T-helper 22 cell (primary cell): ENCODE data around the gene ARHGAP24.
"Not testable (repeated sequence)": the region's sequence is repeated elsewhere in the genome, so short reads cannot be mapped to it uniquely, and the experiment has no call there.

ENCODE experiments used
- DNase-seq: peaks from one replicate; pipeline ENCODE4 v3.0.0-alpha.2; 2020; ENCODE audit warnings: low read depth

The ARHGAP24 gene

DNA sequence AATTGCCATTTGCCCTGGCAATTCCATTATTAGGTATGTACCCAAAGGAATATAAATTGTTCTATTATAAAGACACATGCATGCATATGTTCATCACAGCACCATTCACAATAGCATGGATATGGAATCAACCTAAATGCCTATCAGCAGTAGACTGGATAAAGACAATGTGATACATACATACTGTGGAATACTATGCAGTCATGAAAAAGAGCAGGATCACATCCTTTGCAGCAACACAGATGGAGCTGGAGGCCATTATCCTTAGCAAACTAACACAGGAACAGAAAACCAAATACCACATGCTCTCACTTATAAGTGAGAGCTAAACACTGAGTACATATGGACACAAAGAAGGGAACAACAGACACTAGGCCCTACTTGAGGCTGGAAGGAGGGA is 345.2 kb downstream of the ARHGAP24 start:
- not testable (repeated sequence) for DNase-seq

DNA sequence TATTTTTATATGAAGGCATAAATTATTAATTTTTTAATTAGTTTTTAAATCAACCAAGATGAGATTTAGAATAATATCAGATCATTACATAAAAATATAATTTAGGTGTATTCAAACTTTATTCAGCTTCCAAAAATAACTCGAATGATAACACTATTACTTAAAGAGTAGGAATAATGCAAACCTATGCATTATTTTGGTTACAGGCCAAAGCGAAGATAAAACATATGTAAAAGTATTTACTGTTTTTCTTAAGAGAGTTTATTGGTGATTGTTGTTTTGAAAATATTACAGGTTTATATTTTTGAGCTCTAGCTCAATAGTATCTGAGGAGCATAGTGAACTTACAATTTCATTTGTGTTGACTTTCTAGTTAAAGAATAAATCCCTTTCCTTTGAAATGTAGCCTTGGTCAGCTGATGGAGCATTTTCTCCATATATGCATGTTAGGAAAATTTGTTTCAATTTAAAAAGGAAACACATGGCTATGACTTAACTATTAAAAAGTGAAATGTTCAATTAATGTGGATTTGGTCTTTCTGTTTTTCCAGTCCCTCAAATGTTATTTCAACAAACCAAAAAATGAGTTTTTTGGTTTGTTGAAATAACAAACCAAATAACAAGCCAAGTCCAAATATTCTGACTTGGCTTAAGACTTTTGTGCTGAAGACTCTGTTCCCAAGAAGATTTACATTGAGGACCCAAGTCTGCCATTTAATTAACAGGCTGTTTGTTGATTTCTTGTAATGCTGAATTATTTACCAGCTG is 346.9 kb downstream of the ARHGAP24 start:
- DNase-seq: no peak

DNA sequence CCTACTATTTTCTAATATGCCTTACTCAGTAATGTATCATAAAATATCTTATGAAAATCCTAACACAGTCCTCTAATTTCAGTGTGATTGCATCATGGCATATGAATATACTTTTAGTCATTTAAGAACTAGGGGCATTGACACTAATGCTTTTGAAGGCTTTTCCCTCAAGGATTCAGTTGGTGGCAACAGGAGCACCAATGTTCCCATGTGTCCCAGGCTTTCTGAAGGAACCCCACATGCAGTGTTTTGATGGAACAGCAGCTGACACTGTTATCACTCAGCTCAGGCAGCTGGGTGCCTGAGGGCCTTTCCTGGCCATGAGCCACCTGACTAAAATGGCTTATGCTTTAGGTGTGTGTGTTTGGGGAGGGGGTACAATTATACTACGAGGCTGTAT is 348.3 kb downstream of the ARHGAP24 start:
- no peak for DNase-seq

DNA sequence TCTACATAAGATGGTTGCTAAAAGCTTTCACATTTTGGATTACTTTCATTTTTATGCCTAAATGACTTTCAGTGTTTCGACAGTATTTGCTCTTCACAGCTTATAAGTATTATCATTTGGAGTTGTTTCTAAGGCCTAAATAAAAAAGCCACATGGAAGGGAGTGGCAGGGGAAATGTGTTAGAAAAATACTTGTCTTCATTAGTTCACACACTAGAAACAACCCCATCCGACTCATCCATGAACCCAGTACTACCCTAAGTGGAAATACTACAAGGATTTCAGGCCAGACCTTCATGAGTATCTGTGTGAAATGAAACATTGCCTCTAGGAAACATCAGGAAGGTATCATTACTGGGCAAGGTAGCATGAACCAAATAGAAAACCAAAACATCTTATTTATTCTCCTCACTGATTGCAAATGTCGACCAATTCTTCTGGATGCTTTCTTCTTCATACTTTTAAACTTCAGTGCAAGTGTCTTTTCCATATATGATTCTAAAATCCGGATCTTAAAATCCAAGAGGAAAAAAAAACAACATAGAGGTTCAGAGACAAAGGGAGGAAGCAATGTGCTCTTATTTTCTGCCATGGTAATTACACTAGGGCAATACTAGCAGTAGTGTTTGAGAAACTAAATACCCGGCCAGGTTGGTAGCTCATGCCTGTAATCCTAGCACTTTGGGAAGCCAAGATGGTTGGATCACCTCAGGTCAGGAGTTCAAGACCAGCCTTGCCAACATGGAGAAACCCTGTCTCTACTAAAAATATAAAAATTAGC is 349.4 kb downstream of the ARHGAP24 start:
- DNase-seq: no peak

DNA sequence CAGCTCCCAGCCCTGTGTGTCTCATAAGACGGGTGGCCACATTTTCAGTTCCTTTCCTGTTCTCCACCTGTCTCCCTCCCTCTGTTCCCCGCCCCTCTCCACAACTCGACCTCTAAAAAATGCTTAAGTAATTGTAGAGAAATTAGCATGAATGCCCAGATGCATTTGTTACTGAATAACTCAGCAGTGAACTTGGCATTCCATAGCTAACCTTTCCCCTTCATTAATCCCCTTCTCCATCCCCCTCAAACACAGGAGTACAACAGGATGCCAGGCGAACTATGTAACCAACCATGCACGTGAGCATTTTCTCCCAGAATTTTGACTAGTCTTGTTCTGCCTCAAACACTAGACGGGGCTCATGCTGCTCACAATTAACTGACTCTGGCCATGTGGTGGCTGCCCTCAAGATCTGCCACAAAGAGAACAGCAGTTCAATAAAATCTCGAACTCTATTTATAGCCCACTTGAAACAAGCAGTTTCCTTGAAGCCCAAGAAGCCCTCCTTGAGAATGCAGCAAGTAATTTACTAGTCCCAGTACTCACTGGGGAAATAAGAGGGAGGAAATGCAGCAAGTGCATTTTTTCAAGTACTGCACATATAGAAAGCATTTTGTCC is 351.2 kb downstream of the ARHGAP24 start:
- no peak for DNase-seq

DNA sequence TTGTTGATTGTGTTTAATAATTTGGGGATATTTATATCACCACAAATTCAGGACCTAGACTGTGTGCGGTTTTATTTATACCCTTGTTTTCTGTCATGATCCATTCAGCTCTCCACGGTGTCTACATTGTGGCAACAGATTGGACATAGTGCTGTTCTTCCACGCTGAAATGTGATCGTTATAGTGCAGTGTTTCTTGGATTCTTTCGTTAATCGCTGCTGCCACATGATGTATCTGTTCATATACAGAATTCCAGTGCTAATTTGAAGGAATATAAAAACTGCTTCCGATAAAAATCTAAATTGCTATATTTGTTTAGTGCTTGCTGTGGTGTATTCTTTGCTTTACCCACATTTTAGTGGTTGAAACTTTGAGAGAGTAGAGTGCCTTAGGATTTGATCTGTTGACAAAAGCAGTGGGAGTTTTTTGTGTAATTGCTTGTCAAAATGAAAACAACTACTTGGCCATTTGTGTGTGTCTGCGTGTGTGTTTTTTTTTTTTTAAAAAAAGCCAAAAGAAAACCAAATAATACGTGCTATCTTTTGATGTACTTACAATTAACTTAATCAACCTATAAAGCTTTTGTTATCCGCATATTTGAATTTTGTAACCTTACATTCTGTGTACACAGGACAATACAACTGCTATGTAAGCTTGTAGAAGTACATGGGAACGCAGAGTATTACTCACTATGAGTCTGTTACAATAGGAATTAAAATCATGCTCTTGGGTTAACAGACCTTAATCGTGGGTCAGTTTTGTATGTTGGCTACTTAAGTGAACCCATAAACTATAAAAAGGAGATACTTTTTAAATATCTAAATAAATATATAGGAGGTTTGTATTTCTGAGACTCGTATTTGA is 353.3 kb downstream of the ARHGAP24 start:
- no peak for DNase-seq

DNA sequence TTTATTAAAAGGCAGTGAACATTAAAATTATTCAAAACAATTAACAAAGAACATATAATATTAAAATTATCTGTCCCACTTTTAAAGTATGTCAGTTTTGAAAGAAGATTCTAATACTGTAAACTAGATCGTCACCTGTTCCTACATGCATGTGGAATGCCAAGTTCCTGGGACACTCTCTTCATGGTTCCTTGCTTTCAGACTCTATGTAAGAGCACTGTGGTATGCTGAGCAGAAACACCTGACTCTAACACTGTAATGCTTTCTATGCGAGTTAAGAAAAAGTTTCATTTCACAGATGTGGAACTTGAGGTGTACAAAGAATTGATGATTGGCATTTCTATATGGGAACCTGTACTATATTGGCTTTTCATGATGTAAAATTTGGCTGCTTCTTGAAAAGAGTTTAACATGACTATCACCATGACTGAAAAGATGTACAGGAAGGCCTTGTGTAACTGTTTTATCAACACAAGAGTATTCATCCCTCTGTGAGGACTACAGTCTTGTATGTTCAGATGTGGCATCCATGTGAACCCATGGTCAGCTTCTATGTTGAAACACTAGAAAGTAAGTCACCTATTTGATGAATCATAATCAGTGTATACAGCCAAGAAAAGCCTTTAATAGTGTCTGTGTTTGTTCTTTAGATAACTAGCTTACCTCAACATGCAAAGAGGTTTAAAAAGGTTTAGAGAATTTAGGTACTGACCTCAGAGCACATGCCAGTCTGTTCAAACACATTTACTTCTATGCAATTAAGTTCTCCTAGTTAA is 354.5 kb downstream of the ARHGAP24 start:
- DNase-seq: no peak

DNA sequence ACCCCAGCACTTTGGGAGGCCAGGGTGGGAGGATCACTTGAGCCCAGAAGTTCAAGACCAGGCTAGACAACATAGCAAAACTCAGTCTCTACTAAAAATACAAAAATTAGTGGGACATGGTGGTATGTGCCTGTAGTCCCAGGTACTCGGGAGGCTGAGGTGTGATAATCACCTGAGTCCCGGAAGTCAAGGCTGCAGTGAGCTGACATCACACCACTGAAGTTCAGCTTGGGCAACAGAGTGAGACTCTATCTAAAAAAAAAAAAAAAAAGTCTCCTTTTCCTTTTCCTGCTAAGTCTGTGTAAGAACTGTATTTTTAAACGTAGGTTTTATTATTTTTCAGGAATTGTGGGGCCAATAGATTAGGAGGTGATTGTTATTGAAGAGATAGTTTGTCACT is 356.7 kb downstream of the ARHGAP24 start:
- DNase-seq: no peak

DNA sequence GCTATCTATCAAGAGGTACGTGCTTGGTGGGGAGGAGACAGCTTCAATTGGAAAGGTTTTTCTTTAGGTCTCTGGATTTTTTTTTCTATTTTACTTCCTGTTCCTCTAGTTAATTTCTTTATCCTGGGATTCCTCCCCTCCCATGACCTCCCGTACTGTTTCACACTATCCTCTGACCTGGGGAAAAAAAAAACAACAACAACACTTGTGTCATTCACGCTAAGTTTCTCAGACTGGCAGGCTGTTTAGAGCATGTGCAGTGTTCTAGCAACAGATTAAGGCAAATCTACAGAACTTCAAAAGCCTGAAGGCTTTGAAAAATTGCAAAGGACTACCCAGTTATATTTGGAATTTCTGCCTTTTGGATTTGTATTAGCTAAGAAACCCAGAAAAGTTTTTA is 358.4 kb downstream of the ARHGAP24 start:
- no peak for DNase-seq

DNA sequence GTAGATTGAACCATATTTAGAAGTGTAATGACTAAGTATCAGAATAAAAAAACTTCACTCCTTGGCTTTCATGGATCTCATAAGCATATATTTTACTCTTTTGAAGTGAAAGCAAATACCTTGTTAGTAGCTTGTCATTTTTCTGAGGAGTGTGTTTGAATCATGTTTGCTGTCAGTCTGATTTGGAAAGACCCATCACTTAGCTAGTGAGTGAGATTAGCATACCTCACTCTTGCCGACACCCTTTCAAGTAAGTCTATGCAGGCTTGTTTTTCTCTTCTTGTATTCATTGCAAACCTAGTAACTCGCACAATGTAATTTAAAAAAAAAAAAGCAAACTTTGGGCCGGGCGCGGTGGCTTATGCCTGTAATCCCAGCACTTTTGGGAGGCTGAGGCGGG is 360.0 kb downstream of the ARHGAP24 start:
- DNase-seq: no peak

DNA sequence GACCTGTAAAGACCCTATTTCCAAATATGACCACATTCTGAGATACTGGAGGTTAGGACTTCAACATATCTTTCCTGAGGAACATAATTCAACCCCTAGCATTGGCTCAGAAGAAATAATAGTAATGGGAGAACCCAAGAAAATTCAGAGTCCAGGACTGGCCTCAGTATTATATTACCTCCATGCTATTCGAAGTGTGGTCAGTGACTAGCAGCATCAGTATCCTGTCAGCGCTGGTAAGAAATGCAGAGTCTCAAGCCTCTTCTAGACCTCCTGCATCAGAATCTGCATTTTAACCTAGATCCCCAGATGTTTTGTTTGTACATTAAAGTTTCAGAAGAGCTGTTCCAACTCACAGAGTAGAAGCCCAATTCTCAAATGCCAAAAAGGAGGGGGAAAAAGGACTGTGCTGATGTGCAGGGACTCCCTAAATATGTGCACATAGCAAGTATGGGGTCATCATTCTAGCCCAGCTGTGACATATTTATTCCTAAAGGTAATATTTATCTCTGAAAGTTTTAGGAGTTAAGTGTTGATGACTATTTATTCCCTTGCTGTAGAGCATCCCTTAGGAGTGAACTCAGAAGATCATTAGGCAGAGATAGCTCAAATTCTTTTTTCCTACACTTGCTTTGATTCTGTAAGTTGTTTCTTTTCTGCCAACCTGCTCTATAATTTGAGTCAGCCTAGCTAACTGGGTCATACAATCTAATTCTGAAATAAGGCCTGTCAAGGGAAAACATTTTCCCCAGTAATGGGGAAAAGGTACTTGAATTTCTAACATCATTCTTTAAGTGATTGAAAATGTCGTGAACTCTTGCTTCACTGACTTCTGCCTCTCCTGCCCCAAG is 361.9 kb downstream of the ARHGAP24 start:
- DNase-seq: no peak

DNA sequence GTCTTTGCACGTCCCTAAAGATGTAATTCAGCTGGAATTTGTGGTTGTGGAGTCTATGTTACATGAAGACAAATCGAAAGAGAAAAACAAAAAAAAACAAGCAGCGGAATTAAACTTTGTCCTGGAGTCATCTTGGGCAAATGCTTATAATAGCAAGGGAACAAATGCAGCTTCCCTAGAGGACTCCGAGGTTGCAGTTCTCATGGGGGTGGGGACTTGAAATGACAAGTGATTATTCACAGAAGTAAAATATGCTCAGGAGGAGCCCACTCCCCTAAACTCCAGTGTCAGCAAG is 362.4 kb downstream of the ARHGAP24 start:
- DNase-seq: no peak

DNA sequence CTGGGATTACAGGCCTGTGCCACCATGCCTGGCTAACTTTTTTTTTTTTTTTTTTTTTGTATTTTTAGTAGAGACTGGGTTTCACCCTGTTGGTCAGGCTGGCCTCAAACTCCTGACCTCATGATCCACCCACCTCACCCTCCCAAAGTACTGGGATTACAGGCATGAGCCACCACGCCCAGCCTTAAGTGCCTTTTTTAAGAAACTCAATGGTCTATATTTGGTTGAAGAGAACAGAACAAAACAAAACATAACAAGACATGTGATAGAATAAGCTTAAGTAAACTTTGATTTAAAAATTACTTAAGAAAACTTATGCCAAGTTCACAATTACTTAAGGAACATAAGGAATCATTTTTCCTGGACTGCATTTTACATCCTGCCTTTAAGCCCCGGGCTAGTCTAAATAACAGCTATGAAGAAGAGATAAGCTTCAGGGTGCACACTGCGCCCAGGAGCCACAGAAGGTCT is 365.1 kb downstream of the ARHGAP24 start:
- DNase-seq: not testable (repeated sequence)

DNA sequence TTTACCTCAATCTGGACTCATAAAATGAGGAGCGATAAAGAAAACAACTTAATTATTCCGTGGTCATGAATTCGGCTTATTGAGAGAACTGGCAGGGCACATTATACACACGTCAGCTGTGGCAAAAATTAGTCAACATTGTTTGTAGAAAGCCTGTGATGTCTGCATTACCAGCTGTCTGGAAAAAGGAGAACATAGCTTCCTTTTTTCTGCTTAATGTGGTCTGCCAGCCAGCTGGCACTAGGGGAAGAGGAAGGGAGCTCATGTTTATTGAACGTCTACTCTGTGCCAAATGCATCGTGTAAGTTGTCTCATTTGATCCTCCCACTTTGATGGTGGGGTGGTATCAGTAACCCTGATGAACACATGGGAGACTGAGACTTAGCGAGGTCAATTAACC is 367.6 kb downstream of the ARHGAP24 start:
- DNase-seq: no peak

DNA sequence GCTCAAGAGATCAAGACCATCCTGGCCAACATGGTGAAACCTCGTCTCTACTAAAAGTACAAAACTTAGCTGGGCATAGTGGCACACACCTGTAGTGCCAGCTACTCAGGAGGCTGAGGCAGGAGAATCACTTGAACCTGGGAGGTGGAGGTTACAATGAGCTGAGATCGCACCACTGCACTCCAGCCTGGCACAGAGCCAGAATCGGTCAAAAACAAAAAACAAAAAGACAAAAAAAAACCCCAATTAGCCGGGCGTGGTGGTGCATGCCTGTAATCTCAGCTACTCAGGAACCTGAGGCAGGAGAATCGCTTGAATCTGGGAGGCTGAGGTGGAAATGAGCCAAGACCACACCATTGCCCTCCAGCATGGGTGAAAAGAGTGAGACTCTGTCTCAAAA is 378.8 kb downstream of the ARHGAP24 start:
- not testable (repeated sequence) for DNase-seq

DNA sequence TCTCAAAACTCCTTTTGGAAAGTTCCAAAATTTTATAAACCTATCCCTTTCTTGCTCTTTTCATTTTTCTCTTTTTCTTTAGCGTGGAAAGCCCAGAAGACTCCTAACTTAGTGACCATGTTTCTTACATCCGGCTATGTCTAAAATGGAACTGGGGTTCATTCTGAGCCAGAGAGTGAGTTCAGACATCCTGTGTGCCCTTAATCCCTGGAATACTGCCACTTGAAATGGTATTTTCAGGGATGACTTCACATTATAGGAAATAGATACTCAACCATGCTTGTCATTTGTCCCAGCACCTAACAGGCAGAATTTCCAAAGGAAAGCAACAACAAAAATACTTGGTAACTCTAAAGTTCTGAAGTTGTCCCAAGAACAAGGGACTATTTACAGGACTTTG is 379.6 kb downstream of the ARHGAP24 start:
- no peak for DNase-seq

DNA sequence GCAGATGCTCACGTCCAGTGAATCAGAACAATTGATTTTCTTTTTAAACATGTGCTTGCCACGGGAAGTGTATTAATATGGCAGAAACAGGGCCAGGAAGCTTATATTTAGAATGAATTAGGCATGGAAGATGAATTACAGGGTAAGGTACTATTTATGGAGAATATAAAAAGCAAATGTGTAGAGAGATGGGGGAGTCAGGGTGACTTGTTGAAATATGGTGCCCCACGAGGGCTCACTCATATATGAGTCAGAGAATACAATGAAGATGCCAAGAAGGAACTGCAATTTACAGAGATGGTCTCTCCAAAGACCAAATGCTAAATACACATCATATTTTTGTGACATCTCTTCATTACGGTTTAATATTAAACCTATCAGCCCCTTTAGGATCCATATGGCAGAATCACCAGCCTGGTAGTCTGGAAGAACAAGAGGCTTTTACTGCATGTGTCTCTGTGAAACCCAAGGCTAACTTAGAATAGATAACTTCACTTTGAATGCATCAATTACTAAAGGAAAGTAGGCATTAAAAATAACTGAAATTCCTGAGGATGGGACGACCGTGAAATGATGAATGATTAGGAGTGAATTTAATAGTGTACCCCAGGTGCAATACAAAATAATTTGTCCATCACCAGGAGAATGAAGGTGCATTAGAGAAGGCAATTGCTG is 385.3 kb downstream of the ARHGAP24 start:
- DNase-seq: no peak

DNA sequence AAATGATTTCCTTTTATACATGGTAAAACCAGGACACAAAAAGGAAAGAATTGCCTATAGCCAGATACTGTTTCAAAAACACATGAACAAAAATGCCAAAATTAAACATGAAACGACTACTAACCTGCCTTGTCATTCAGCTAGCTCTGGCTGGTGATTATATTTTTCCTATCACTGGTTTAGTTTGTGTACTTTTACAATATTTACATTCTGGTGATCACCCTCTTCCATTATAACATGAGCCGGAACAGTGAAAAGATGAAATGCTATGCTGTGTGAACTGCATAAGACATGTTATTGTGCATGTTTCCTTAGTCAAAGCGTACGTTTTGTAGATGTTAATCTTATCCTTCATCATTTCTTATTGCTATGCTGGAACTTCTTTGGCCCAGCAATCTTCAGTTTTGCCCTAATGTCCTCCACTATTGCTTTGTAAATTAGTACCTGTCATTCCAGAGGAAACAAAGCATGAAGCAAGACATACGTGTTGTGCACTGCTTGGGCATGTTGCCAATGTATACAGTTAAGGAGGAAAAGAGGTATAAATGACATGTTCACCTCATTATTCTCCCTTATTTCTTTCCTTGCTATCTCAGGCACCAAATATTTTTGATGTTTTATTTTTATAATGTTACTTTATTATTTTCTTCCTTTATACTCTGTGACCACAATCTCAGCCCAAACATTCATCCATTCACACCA is 386.3 kb downstream of the ARHGAP24 start:
- no peak for DNase-seq

DNA sequence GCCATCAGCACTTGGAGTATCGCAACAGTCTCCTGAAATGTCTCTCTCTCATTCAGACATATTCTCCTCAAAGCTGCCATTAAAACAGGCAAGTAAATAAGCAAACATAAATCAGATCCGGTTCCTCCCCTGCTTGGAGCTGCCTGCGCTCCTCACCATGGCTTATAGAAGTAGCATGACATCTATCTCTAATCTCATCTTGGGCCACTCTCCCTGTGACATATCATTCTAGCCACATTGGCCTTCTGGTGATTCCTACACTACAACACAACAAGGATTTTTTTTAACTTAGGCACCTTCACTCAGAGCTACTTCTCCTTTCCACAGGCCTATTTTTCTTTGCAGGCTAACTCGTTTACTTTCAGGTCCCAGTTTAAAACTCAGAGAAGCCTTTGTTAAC is 387.9 kb downstream of the ARHGAP24 start:
- DNase-seq: no peak
